NOMO-1 treated with dmso at 0.1 percent for 144 hours (cell line): ENCODE data around the gene CCDC172.

ENCODE experiments used
- DNase-seq: peaks from one replicate; lab custom pipeline; 2025; ENCODE audit not compliant: unreplicated experiment; lab: John Stamatoyannopoulos, UW

The CCDC172 gene, protein sequence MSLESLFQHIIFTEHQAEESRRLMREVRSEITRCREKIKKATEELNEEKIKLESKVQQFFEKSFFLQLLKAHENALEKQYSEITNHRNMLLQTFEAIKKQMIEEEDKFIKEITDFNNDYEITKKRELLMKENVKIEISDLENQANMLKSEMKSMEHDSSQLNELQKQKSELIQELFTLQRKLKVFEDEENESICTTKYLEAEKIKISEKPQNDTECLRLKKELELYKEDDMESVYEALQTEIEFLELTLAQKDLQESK

DNA sequence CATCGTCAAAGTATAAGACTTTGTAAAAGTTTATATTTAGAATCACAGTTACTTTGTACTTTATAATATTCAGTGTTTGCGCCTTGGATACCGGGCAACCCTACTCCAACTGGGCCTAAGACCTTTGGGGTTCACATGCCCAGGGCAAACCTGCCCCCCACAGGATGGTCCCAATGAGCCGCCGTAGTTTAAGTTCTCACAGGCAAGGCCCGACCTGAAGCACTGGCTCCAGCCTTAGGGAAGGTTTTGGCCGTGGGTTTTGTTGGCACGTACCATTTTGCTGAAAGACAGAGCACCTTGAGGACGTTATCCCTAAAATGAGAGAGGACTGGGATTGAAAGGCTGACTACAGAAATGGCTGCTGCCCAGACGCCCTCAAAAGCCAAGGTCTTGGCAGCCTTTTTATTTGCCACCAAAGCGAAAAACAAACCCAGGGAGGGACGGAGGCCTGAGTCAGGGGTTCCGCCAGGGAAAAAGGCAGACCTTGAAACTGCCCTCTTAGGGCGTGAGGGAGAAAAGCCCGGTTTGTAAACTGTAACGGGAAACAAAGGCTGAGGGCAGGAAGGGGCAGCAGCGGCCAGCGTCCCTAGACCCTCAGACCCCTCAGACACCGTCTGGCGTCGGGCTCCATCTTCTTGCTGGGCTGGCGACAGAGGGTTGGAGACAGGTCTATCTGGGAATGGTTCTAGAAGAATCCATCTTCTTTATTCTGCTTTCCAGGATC lies at the start of gene CCDC172:
TSS of gene CCDC172 (plus strand) at position 222 of the 724 bp plus-strand sequence. CDS start 564 bp downstream, outside the sequence.
- DNase-seq: no peak

GRCh38 chr10:116276981-116277380 lies 47.3 kb upstream of the CCDC172 start:
- DNase-seq: no peak

- DNase-seq: no peak
Measured at GRCh38 chr10:116278846-116279245, 45.4 kb upstream of the CCDC172 start.

DNA sequence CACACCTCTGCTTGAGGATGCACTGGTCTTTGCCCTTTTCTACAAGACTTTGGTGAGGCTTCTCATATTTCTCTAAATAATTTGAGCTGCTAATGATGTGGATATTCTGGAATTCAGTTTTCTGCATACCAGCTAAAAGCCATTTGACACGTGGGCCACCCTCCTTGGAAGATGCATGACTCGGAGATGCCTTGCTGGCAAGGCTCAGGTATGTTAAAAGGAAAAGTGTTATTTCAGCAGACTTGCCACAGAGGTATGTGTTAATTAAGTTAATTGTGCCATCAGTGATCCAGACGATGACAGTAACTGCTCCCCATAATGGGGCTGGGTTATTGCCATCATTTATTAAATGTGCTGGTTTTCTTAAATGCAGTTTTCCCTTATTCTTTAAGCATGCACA lies 42.5 kb upstream of the CCDC172 start:
- no peak for DNase-seq

- DNase-seq: no peak
Measured at GRCh38 chr10:116286626-116287200, 37.5 kb upstream of the CCDC172 start.

DNA sequence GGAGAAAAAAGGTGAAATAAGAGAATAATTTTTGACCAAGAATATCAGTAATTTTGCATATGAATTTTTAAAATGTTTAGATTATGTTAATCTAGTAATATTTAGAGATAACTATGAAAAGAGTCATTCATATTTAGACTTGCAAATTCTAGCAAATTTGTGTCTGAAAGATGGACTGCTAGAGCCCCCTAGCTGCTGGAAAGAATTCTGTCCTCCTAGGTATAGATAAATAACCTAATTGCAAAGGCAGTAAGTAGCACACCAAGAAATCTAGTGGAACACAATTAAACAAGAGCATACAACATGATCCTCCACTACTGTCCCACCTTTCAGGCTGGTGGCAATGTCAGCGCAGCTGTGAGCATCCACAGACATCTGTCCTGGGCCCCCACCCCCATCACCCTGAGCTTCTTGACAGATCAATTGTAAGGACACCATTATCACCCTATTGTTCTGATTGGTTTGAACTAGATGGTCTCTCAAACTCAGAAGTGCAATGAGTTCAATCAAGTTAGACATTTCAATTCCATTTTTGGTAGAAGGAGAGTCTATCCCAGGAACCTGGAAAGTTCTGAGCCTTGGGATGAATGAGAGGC lies 36.2 kb upstream of the CCDC172 start:
- no peak for DNase-seq

DNA sequence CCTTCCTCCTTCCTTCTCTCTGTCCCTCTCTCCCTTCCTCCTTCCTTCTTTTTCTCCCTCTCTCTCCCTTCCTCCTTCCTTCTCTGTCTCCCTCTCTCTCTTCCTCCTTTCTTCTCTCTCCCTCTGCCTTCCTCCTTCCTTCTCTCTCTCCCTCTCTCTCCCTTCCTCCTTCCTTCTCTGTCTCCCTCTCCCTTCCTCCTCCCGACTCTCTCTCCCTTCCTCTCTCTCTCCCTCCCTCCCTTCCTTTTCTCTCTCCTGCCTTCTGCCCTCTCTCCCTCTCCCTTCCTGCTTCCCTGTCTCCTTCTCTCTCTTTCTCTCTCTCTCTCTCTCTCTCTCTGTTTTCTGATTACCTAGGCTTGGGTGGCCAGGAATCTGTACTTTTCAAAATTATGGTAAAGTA lies 34.6 kb upstream of the CCDC172 start:
- no peak for DNase-seq

GRCh38 chr10:116292493-116292892 lies 31.8 kb upstream of the CCDC172 start:
- DNase-seq: no peak

DNA sequence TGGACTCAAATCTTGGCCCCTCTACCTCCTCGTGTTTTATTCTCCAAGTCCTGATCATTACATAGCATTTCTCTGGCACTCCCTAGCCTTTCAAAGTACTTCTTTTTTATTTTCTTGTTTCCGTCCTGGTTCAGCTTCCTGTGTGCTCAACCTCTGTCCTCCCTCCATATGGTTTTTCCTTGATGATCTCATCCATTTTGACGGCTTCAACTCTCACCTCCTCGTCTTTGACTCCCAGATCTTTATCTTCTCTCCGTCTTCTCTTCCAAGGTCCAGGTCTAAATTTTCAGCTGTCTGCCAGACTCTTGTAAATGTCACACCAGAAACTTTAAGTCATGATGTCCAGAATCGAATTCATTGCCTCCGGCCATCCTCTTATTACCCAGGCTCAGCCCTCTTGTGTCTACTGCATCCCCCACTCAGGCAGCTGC lies 27.9 kb upstream of the CCDC172 start:
- no peak for DNase-seq

GRCh38 chr10:116298586-116298985 lies 25.7 kb upstream of the CCDC172 start:
- DNase-seq: no peak

DNA sequence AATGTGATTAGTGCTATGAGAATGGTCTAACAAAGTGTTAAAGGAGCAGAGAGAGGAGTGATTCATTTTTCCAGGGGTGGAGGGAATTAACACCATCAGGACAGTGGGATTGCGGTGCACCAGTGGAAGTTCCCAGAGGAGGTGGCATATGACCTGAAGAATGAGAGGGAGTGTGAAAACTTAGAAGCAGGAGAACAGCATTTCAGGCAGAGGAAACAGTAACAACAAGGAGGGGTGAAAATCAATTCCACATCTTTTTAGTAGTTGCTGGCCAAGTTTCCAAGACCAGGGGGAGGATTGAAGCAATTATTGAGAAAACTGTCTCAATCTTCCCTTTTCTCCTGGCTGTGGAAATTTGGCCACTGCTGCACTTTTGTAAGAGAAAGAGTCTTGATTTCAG lies 23.7 kb upstream of the CCDC172 start:
- no peak for DNase-seq

DNA sequence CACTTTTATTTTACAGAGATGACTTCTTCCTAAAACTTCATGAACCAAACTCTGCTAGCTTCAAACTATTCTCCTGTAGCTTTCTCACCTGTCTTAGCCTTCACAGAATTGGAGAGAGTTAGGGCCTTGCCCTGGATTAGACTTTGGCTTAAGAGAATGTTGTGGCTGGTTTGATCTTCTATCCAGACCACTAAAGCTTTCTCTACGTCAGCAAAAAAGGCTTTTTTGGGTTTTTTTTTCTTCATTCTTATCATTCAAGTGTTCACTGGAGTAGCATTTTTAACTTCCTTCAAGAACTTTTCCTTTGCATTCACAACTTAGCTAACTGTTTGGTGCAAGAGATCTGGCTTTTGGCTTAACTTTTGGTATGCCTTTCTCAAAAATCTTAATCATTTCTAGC lies 19.3 kb upstream of the CCDC172 start:
- DNase-seq: no peak

DNA sequence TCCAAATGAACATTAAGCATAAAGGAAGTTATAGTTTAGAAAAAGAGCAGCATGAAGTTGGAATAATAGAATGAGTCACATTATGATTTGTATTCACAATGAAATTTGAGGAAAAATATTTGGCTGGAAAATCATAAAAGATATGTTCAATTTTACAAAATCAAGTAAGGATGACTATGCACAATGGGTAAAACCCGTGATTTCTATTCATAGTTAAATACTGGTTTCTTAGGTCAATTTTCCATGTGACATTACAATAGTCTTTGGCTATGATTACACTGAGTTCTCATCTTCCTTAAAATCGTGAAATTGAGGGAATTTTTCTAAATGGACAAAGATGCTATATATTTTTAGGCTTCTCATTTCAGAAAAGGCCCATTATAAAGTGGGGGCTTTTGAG lies 17.4 kb upstream of the CCDC172 start:
- no peak for DNase-seq

DNA sequence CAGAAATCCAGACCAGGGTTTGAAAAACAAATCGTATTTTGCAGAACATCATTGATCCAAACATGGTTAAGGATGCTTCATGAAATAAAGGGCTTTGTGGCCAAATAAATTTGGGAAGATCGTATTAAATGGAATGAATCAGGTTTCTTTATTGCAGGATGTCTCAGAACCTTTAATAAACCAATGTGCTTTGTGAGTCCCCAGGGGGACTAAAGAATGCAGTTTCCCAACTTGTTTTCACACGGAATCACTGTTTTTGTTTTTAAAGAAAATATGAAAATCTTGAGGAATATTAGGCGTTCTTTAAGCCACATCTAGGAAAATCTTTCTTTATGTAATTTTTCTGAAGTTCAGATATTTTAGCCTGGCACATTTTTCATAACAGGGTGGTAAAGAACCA lies 16.8 kb upstream of the CCDC172 start:
- no peak for DNase-seq

- DNase-seq: no peak
Measured at GRCh38 chr10:116311016-116311415, 13.2 kb upstream of the CCDC172 start.

GRCh38 chr10:116311706-116312490 lies 12.3 kb upstream of the CCDC172 start:
- no peak for DNase-seq

DNA sequence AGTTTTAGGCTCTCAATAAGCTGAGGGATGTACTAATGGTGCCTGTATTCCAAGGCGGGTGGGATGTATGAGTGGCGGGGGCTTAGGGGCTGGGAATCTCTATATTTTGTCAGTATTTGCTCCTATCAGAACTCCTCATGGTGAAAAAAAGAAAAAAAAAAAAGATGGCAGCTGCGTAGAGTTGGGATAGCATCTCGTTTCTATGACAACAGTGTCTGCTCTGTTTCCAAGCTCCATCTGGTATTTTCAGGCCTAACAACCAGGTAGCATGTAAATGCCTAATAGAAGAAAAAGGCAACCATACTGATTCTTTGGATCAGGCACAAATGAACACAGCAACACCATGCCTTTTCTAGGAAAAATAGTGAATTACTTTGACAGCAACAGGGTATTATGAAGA lies 11.7 kb upstream of the CCDC172 start:
- DNase-seq: no peak

DNA sequence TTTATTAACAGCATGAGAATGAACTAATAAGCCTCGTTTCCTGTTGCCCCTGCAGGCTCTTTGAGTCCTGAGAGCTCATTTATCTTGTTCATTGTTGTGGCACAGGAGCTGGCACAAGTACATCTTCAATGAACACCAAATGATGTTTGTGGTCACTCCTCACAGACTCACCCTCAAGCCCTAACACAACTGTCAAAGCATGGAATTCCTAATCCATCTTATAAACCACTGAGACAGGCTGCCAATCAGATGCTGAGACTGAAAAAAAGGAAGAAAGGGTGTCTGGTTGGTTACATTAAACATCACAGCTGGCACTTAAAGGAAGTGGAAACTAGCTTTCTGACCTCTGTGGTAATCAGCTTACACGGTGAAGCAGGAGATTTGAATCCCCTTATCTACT lies 7.7 kb upstream of the CCDC172 start:
- no peak for DNase-seq

DNA sequence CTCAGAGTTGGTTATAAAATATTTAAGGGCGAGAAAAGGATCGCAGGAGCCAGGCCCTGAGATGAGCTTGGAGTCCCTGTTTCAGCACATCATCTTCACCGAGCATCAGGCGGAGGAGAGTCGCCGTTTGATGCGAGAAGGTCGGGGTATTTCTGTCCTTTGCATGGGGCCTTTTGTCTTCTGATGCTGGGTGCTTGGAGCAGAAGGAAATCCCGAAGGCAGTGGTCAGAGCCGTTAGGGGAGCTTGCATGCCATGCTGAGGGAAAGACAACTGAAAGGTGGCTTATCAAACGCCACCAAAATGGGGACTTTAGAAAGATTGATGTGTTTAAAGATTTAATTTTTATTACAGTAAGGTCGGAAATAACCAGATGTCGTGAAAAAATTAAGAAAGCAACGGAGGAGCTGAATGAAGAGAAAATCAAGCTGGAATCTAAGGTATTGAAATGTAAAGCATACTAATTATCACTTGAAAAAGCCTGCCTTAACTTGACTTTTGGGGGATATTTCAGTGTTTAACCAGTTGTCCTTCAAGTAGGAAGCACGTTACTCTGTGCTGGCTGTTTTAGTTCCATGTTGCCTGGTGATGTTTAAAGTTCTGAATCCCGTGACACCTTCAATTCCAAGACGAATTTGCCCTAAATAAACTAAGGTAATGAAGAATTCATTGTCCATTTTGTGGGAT lies 845 bp downstream of the CCDC172 start:
- no peak for DNase-seq

- DNase-seq: no peak
Measured at GRCh38 chr10:116325987-116326386, 1.7 kb downstream of the CCDC172 start.

DNA sequence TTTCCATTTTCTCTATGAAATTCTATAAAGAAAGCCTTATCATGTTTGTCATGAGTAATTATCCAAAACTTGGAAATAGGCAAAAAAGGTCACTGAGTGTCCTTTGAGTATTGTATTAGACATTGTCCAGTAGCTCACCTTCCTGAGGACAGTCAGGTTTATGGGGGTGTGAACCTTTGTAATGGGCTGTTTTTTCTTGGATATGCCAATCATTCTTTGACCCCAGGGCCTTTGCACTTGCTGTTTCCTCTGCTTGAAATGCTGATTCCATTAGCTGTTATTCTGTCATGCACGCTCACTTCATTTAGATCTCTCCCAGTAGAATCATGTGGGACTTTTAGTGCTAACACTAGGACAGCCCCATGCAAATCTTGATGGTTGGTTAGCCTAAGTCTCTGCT lies 4.9 kb downstream of the CCDC172 start:
- no peak for DNase-seq
